Breast epithelium (tissue), 4 donors: Measurements from ENCODE around the gene RGS12. TPM values are rescaled to one million over a fixed set of nuclear protein-coding genes. Genes with fewer than 3 reads are reported as not detected.

ENCODE experiments used
- DNase-seq, 2 donors: peaks; one replicate each; pipeline ENCODE4 v3.0.0-alpha.2; 2019; ENCODE audit warnings: low spot score in 2 of 2
- H3K27ac ChIP-seq, 2 donors: fragments of 200-600 bp; sonication (generic) in 1 of 2; one replicate each; pipeline ENCODE4 v1.5.1; 2016 to 2019; ENCODE audit warnings: mild to moderate bottlenecking in 1 of 2
- H3K27me3 ChIP-seq, 2 donors: fragments of 200-600 bp; sonication (generic) in 1 of 2; one replicate each; pipeline versions ENCODE4 v1.5.1 to v1.6.0; 2017 to 2019; ENCODE audit warnings: control low read depth in 1 of 2, mild to moderate bottlenecking in 1 of 2
- H3K36me3 ChIP-seq: fragments of 200-600 bp; one replicate; pipeline ENCODE4 v1.5.1; 2019
- H3K4me1 ChIP-seq, 2 donors: fragments of 200-600 bp; sonication (generic); one replicate each; pipeline ENCODE4 v1.5.1; 2016 to 2019; ENCODE audit warnings: control low read depth in 1 of 2
- H3K4me3 ChIP-seq, 3 donors: fragments of 200-600 bp; sonication (generic); 1 replicate in 2 of 3; 2 replicates in 1 of 3; pipeline ENCODE4 v1.5.1; 2016 to 2019; ENCODE audit warnings: mild to moderate bottlenecking in 3 of 3, moderate library complexity in 2 of 3
- H3K9me3 ChIP-seq, 2 donors: fragments of 200-600 bp; sonication (generic) in 1 of 2; one replicate each; pipeline ENCODE4 v1.5.1; 2016 to 2019; ENCODE audit warnings: control low read depth in 1 of 2
- POLR2A ChIP-seq: fragments of 450-650 bp; IDR thresholded peaks from one replicate; pipeline ENCODE4 v1.6.1; 2016; ENCODE audit warnings: antibody characterized with exemption, mild to moderate bottlenecking, moderate library complexity
- POLR2AphosphoS5 ChIP-seq, 3 donors: sonication (generic); formaldehyde crosslinking; IDR thresholded peaks; one replicate each; pipeline ENCODE4 v1.6.1; 2017; ENCODE audit warnings: antibody characterized with exemption in 3 of 3
- intact Hi-C: fragments of 100-400 bp; cut with DNase I; formaldehyde crosslinking; loops from one replicate; pipeline ENCODE4 v1.15.1; 2023; ENCODE audit warnings: low total_unique reads
- total RNA-seq, 3 donors: library from RNA; depleted of rRNA; stranded (reverse); fragments of >200 nt; gene quantifications; one replicate each; pipeline ENCODE4 v1.1.0, GENCODE V29; 2016
- TF ChIP-seq, protein P1 (sequence below), 3 donors: fragments of 450-650 bp; IDR thresholded peaks; one replicate each; pipeline ENCODE4 v1.5.1; 2016 to 2017; ENCODE audit warnings: antibody characterized with exemption in 3 of 3, mild to moderate bottlenecking in 3 of 3, moderate library complexity in 3 of 3

Gene RGS12
- total RNA-seq, 3 donors from 2014 or later: 24.3 to 94.5 (median 29.9) TPM

DNA sequence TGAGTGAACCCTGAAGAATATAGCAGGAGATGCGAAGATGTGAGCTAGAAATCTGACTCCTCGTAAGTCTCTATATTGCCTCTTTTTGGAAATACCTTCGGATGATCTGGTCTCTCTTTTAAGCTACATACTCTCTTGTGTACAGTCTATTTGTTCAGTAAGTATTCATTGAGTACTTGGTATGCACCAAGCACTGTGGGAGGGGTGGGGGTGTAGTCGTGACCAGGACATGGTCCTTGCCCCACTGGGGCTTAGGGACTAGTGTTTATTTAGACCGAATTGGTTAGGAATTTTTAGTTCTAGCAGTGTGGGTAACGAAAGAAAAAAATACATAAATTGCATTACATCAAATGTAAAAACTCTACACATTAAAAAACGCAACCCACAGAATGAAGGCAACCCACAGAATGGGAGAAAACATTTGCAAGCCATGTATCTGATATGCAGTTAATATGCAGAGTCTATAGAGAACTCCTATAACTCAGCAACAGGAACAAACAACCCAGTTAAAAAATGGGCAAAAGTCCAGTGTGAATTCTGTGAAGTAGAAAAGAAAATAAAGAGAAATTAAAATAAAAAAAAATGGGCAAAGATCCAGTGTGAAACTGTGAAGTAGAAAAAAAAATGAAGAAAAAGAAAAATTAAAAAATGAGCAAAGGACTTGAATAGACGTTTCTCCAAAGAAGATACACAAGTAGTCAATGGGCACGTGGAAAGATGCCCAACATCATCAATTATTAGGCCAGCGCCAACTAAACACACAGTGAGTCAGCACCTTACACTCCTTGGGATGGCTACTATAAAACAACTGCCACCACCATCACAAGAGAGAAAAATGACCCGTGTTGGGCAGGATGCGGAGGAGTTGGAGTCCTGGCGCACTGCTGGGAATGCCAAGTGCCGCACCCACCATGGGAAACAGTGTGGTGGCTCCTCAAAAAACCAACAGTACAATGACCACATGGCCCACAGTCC is 43.8 kb downstream of the RGS12 start:
- TF ChIP-seq, protein P1, sequence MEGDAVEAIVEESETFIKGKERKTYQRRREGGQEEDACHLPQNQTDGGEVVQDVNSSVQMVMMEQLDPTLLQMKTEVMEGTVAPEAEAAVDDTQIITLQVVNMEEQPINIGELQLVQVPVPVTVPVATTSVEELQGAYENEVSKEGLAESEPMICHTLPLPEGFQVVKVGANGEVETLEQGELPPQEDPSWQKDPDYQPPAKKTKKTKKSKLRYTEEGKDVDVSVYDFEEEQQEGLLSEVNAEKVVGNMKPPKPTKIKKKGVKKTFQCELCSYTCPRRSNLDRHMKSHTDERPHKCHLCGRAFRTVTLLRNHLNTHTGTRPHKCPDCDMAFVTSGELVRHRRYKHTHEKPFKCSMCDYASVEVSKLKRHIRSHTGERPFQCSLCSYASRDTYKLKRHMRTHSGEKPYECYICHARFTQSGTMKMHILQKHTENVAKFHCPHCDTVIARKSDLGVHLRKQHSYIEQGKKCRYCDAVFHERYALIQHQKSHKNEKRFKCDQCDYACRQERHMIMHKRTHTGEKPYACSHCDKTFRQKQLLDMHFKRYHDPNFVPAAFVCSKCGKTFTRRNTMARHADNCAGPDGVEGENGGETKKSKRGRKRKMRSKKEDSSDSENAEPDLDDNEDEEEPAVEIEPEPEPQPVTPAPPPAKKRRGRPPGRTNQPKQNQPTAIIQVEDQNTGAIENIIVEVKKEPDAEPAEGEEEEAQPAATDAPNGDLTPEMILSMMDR (IDR thresholded peaks at IDR 0.05): no peak
- no peak for TF ChIP-seq POLR2AphosphoS5 (IDR thresholded peaks at IDR 0.05)
- TF ChIP-seq POLR2A: no peak
- DNase-seq: peak in 1 of 2 donors; percentile 14
- H3K27ac ChIP-seq: no peak overlapping the region
- H3K36me3 ChIP-seq: no peaks in the 10 kb centered on the region
- no peaks in the 10 kb centered on the region for H3K4me1 ChIP-seq
- H3K4me3 ChIP-seq: no peak overlapping the region
- H3K9me3 ChIP-seq: no peaks in the 10 kb centered on the region
- no peaks in the 10 kb centered on the region for H3K27me3 ChIP-seq
- intact Hi-C loops: no loop called here

DNA sequence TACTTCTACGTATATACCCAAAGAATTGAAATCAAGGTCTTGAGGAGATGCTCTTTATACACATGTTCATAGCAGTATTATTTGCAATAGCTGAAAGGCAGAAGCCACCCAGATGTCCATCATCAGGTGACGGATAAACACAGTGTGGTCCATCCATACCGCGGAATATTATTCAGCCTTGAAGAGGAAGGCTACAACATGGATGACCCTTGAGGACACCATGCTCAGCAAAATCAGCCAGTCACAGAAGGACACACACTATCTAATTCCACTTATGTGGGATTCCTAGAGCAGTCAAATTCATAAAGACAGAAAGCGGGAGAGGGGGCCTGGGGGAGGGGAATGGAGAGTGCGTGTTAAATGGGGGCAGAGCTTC is 44.5 kb downstream of the RGS12 start:
- no peaks in the 10 kb centered on the region for H3K4me1 ChIP-seq
- H3K27ac ChIP-seq: no peak overlapping the region
- no peaks in the 10 kb centered on the region for H3K9me3 ChIP-seq
- no peaks in the 10 kb centered on the region for H3K27me3 ChIP-seq
- no peaks in the 10 kb centered on the region for H3K36me3 ChIP-seq
- TF ChIP-seq POLR2A (no peak), POLR2AphosphoS5 (IDR thresholded peaks at IDR 0.05) (no peak)
- intact Hi-C loops: no loop called here
- H3K4me3 ChIP-seq: no peak overlapping the region
- DNase-seq: no peak

DNA sequence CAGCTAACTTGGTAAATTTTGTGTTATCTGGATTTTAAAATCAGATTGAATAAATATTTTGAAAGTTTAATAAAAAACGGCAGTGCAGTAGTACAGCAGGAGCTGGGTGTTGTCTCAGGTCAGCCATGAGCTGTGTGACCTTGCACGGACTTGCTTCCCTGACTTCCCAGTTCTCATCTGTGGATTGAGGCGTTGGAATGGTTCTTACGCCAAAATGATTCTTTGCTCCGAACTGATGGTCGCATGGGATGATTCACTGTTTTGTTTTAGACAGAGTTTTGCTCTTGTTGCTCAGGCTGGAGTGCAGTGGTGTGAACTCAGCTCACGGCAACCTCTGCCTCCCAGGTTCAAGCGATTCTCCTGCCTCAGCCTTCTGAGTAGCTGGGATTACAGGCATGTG is 45.0 kb downstream of the RGS12 start:
- intact Hi-C loops: no loop called here
- H3K4me3 ChIP-seq: no peak overlapping the region
- H3K4me1 ChIP-seq: no peaks in the 10 kb centered on the region
- H3K36me3 ChIP-seq: no peaks in the 10 kb centered on the region
- DNase-seq: peak in 1 of 2 donors; percentile 15
- H3K9me3 ChIP-seq: no peaks in the 10 kb centered on the region
- no peak overlapping the region for H3K27ac ChIP-seq
- TF ChIP-seq, protein P1 (IDR thresholded peaks at IDR 0.05): no peak
- TF ChIP-seq POLR2AphosphoS5 (IDR thresholded peaks at IDR 0.05) (no peak), POLR2A (no peak)
- no peaks in the 10 kb centered on the region for H3K27me3 ChIP-seq

DNA sequence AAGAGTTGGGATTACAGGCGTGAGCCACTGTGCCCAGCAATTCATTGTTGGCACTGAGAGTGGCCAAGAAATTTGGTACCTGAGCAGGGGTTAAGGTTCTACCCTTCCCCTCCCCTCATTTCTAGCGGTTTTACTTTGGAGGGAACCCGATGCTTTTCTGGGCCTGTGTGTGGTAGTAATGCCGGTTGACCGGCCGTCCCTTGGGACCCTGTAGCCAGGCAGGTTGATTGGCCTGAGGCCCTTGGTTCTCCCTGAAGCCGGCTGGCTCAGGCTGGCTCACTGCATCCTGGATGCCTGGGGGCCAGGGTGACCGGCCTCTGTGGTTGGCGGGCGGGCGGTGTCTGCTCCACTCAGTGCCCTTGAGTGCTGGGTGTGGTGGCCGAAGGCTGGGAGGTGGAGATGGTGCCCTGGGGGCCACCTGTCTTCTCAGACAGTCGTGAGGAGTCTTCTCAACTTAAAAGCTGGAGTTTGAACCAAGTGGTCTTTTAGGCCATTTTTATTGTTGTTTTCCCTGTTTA is 45.6 kb downstream of the RGS12 start:
- intact Hi-C loops: no loop called here
- no peaks in the 10 kb centered on the region for H3K27me3 ChIP-seq
- peak overlapping the region in 1 of 2 donors; percentile 38 for H3K27ac ChIP-seq
- no peaks in the 10 kb centered on the region for H3K36me3 ChIP-seq
- DNase-seq: peak in 1 of 2 donors; percentile 13
- H3K4me3 ChIP-seq: no peak overlapping the region
- no peak for TF ChIP-seq POLR2A
- TF ChIP-seq POLR2AphosphoS5 (IDR thresholded peaks at IDR 0.05): no peak
- TF ChIP-seq, protein P1 (IDR thresholded peaks at IDR 0.05): no peak
- H3K4me1 ChIP-seq: no peaks in the 10 kb centered on the region
- no peaks in the 10 kb centered on the region for H3K9me3 ChIP-seq

DNA sequence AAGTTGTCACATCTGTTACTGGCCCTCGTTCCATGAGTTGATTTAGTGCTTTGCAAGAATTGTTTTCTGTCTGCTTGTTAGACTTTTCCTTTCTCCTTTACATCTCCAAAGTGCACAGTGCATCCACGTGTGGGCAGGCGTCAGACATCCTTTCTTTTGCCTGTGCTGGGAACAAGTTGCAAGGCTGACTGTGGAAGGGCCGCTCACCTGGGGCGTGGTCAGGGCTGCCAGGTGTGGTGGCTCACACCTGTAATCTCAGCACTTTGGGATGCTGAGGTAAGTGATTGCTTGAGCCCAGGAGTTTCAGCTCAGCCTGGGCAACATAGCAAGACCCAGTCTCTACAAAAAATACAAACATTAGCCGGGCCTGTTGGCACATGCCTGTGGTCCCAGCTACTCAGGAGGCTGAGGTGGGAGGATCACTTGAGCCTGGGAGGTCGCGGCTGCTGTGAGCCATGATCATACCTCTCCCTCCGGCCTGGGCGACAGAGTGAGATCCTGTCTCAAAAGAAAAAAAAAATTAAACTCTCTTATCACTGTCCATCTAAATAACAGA is 46.2 kb downstream of the RGS12 start:
- Histone ChIP-seq H3K4me1 (no peaks in the 10 kb centered on the region), H3K27ac (no peak overlapping the region), H3K36me3 (no peaks in the 10 kb centered on the region), H3K4me3 (no peak overlapping the region), H3K27me3 (no peaks in the 10 kb centered on the region), H3K9me3 (no peaks in the 10 kb centered on the region)
- DNase-seq: peak in 1 of 2 donors; percentile 16
- TF ChIP-seq, protein P1 (IDR thresholded peaks at IDR 0.05): no peak
- no peak for TF ChIP-seq POLR2A
- intact Hi-C loops: no loop called here
